K562 (cell line): ENCODE results near the gene ANKRD33. TPM values are rescaled to one million over a fixed set of nuclear protein-coding genes. Genes with fewer than 3 reads are reported as not detected.

ENCODE experiments used
- ARID3A ChIP-seq: IDR thresholded peaks from 2 replicates; pipeline ENCODE4 v1.6.1; 2012; ENCODE audit warnings: low read depth, low read length, improper control_type of control experiment, borderline replicate concordance
- ATF7 ChIP-seq: fragments of 450-650 bp; IDR thresholded peaks from 2 replicates; pipeline ENCODE4 v1.7.1; 2014; ENCODE audit warnings: mild to moderate bottlenecking, moderate library complexity
- CCNT2 ChIP-seq: IDR thresholded peaks from 2 replicates; pipeline ENCODE4 v1.6.1; 2011; ENCODE audit warnings: borderline replicate concordance, low read depth, mild to moderate bottlenecking, moderate library complexity, mixed read lengths, low read length; ENCODE audit not compliant: insufficient read length; ENCODE audit errors: extremely low read depth
- COPS2 ChIP-seq: fragments of 450-650 bp; conservative IDR thresholded peaks from 2 replicates; pipeline ENCODE4 v1.6.1; 2016; ENCODE audit warnings: mild to moderate bottlenecking, moderate library complexity
- FOXK2 ChIP-seq, 2 experiments: fragments of 450-650 bp; IDR thresholded peaks in 1 of 2; conservative IDR thresholded peaks in 1 of 2; 2 replicates each; pipeline ENCODE4 v1.6.1; 2016; ENCODE audit warnings: low read depth in 2 of 2, mild to moderate bottlenecking in 1 of 2
- FOXM1 ChIP-seq, 2 experiments: fragments of 450-650 bp in 1 of 2; sonication (generic) in 1 of 2; formaldehyde crosslinking in 1 of 2; IDR thresholded peaks; 2 replicates each; pipeline versions ENCODE4 v1.6.1 to v1.9.0; 2017 to 2022; ENCODE audit warnings: low read depth in 2 of 2, mild to moderate bottlenecking in 2 of 2, missing genetic modification reagents in 1 of 2, moderate library complexity in 1 of 2
- ID3 ChIP-seq, 2 experiments: fragments of 250-450 bp in 1 of 2; fragments of 450-650 bp in 1 of 2; sonication (Bioruptor Pico) in 1 of 2; IDR thresholded peaks; 2 replicates each; pipeline versions ENCODE4 v1.6.1 to v1.8.0; 2016 to 2021; ENCODE audit warnings: mild to moderate bottlenecking in 2 of 2, moderate library complexity in 2 of 2, missing compliant biosample characterization in 1 of 2, missing genetic modification characterization in 1 of 2
- JUND ChIP-seq, 2 experiments: IDR thresholded peaks; 2 replicates in 1 of 2; 3 replicates in 1 of 2; pipeline ENCODE4 v1.6.1; 2011; ENCODE audit warnings: borderline replicate concordance in 2 of 2, low read depth in 2 of 2, low read length in 2 of 2, improper control_type of control experiment in 1 of 2, missing biosample characterization in 1 of 2, missing genetic modification characterization in 1 of 2, missing genetic modification reagents in 1 of 2
- KDM1A ChIP-seq, 2 experiments: fragments of 450-650 bp; IDR thresholded peaks; 2 replicates each; pipeline ENCODE4 v1.6.1; 2016; ENCODE audit warnings: mild to moderate bottlenecking in 2 of 2
- KLF16 ChIP-seq: IDR thresholded peaks from 2 replicates; pipeline ENCODE4 v1.6.1; 2016; ENCODE audit warnings: antibody characterized with exemption
- MYC ChIP-seq, 2 experiments: fragments of 250-450 bp in 1 of 2; sonication (Bioruptor Pico) in 1 of 2; IDR thresholded peaks; 2 replicates each; pipeline versions ENCODE4 v1.5.1 to v1.6.1; 2012 to 2021; ENCODE audit warnings: low read depth in 2 of 2, borderline replicate concordance in 1 of 2, improper control_type of control experiment in 1 of 2, low read length in 1 of 2, mild to moderate bottlenecking in 1 of 2, moderate library complexity in 1 of 2
- PHTF2 ChIP-seq: fragments of 250-450 bp; sonication (Bioruptor Pico); IDR thresholded peaks from 2 replicates; pipeline ENCODE4 v1.5.0; 2021; ENCODE audit warnings: mild to moderate bottlenecking
- POLR2AphosphoS2 ChIP-seq: IDR thresholded peaks from 2 replicates; pipeline ENCODE4 v1.6.1; 2012; ENCODE audit warnings: low read length, improper control_type of control experiment
- PTRF ChIP-seq: fragments of 450-650 bp; IDR thresholded peaks from 2 replicates; pipeline ENCODE4 v1.6.1; 2016; ENCODE audit warnings: mild to moderate bottlenecking, missing genetic modification characterization, missing compliant biosample characterization
- RBFOX2 ChIP-seq: fragments of 200-400 bp; formaldehyde crosslinking; IDR thresholded peaks from 2 replicates; pipeline ENCODE4 v1.6.1; 2017; ENCODE audit warnings: low read depth, mild to moderate bottlenecking, low read length, moderate library complexity
- SMARCA4 ChIP-seq: fragments of 450-650 bp; IDR thresholded peaks from 2 replicates; pipeline ENCODE4 v1.6.1; 2016
- SMARCE1 ChIP-seq: fragments of 450-650 bp; IDR thresholded peaks from 2 replicates; pipeline ENCODE4 v1.7.1; 2016; ENCODE audit warnings: mild to moderate bottlenecking
- TAL1 ChIP-seq: fragments of 450-650 bp; IDR thresholded peaks from 2 replicates; pipeline ENCODE4 v1.6.1; 2016; ENCODE audit warnings: mild to moderate bottlenecking
- TARDBP ChIP-seq: fragments of 450-650 bp; IDR thresholded peaks from 2 replicates; pipeline ENCODE4 v1.6.1; 2016
- TCF3 ChIP-seq: sonication (generic); formaldehyde crosslinking; IDR thresholded peaks from 2 replicates; pipeline ENCODE4 v1.4.0; 2020; ENCODE audit warnings: mild to moderate bottlenecking, missing genetic modification reagents
- ZC3H8 ChIP-seq: fragments of 450-650 bp; IDR thresholded peaks from 2 replicates; pipeline ENCODE4 v1.6.1; 2017
- ZFX ChIP-seq: sonication (generic); formaldehyde crosslinking; IDR thresholded peaks from 2 replicates; pipeline ENCODE4 v1.8.0; 2022; ENCODE audit warnings: mild to moderate bottlenecking, missing genetic modification reagents, moderate library complexity
- ZNF274 ChIP-seq: IDR thresholded peaks from 2 replicates; pipeline ENCODE4 v1.6.1; 2011; ENCODE audit warnings: low read depth, mild to moderate bottlenecking, low read length, moderate library complexity, borderline replicate concordance
- polyA plus RNA-seq, 8 experiments: library from polyadenylated mRNA; depleted of rRNA in 4 of 8; stranded (reverse) in 5 of 8; unstranded in 3 of 8; fragments of >200 nt; fragmentation: Nextera tagmentation in 2 of 8; fragmentation: Illumina TruSeq in 1 of 8; extraction: Ambion mirVana in 2 of 8; extraction: Trizol in 1 of 8; gene quantifications; 2 replicates each; pipeline versions ENCODE4 v1.2.1 to v1.2.3, GENCODE V29; 2011 to 2014; ENCODE audit warnings: inconsistent platforms in 1 of 8, missing spikeins in 1 of 8
- total RNA-seq, 7 experiments: library from RNA; depleted of rRNA in 6 of 7; stranded (reverse); fragments of >200 nt in 6 of 7; fragmentation: Illumina TruSeq in 2 of 7; extraction: Trizol in 2 of 7; gene quantifications; 2 replicates each; pipeline versions ENCODE4 v1.2.1 to v1.2.3, GENCODE V29; 2011 to 2021; ENCODE audit warnings: low replicate concordance in 1 of 7

ANKRD33 gene
- total and polyA plus RNA-seq, 9 of the 15 experiments (the other 6 are each of a cell fraction or from before 2014, with no cell fraction given): 0.04 to 0.11 (median 0.07) TPM; not detected in 4

- TF ChIP-seq MYC (IDR thresholded peaks at IDR 0.05; ENCODE audit: low read depth, low read length): peak; percentile 59; the same call in 1 of the 2 replicates
- TF ChIP-seq MYC (CRISPR knock-in tag; IDR thresholded peaks at IDR 0.05; ENCODE audit: borderline replicate concordance, low read depth): no peak
- TF ChIP-seq POLR2AphosphoS2: no peak
- peak; percentile 82 for TF ChIP-seq KLF16
- peak; percentile 68; the same call in 1 of the 2 replicates for TF ChIP-seq SMARCA4
- TF ChIP-seq RBFOX2: no peak
- 0 out of 2 replicates have a peak, but pooled peaks have one; percentile 51 for TF ChIP-seq ARID3A
- TF ChIP-seq PTRF (tag): no peak
- TF ChIP-seq PHTF2 (CRISPR knock-in tag): no peak
- peak; percentile 22; the same call in 1 of the 2 replicates for TF ChIP-seq ATF7
- TF ChIP-seq FOXM1 (IDR thresholded peaks at IDR 0.05; ENCODE audit: low read depth): peak; percentile 76
- no peak for TF ChIP-seq FOXM1 (CRISPR knock-in tag; IDR thresholded peaks at IDR 0.05; ENCODE audit: low read depth)
- peak; percentile 93 for TF ChIP-seq CCNT2
- TF ChIP-seq JUND (IDR thresholded peaks at IDR 0.05; ENCODE audit: borderline replicate concordance, low read depth, low read length): peak; percentile 41; the same call in 1 of the 2 replicates
- TF ChIP-seq JUND (tag; IDR thresholded peaks at IDR 0.05; ENCODE audit: borderline replicate concordance, low read depth, low read length): peak; percentile 15; the same call in 1 of the 3 replicates
- TF ChIP-seq KDM1A (IDR thresholded peaks at IDR 0.05): peak; percentile 99
- TF ChIP-seq FOXK2 (conservative IDR thresholded peaks at IDR 0.05 in 1 of 2, IDR thresholded peaks at IDR 0.05 in 1 of 2; ENCODE audit: low read depth in 2 of 2): peak in 1 of 2 experiments; percentile 12; a peak in 1 of 4 replicates
- TF ChIP-seq SMARCE1: peak; percentile 69
- no peak for TF ChIP-seq ZC3H8
- TF ChIP-seq TCF3 (CRISPR knock-in tag): peak; percentile 92
- no peak for TF ChIP-seq COPS2
- TF ChIP-seq TARDBP: peak; percentile 87; the same call in 1 of the 2 replicates
- peak; percentile 44; the same call in 1 of the 2 replicates for TF ChIP-seq ZNF274
- peak; percentile 93 for TF ChIP-seq TAL1
- TF ChIP-seq ZFX (CRISPR knock-in tag): peak; percentile 87
- TF ChIP-seq ID3 (CRISPR knock-in tag; IDR thresholded peaks at IDR 0.05): no peak
- TF ChIP-seq ID3 (tag; IDR thresholded peaks at IDR 0.05): 0 out of 2 replicates have a peak, but pooled peaks have one; percentile 40
Measured at GRCh38 chr12:51917746-51918453, 30.0 kb downstream of the ANKRD33 start (continued).
